SH-SY5Y (cell line): ENCODE measurements around the gene OOSP4A.

Experiments used
- GATA2 ChIP-seq: IDR thresholded peaks from 2 replicates; pipeline ENCODE4 v1.6.1; 2011; ENCODE audit warnings: mild to moderate bottlenecking, low read depth, low read length
- GATA3 ChIP-seq: IDR thresholded peaks from 2 replicates; pipeline ENCODE4 v1.6.1; 2011; ENCODE audit warnings: low read depth, mild to moderate bottlenecking, low read length, moderate library complexity

The OOSP4A gene

DNA sequence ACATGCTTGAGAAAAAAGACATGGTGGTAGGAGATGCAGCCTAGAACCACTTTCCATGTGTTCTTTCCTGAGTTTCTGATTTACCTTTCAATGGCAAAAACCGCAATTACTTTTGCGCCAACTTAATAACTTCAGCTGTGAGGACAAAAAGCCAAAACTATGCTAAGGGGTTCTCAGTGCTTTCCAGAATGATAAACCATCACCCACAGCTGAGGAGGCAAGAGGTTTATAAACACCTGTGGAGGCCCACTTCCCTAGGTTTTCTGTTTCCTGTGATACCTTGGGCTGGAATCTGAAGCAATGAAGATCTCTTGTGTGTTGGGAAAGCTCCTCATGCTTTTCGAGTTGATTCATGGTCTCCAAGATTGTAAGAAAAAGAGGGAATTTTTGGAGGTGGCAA lies at the start of gene OOSP4A:
Gene OOSP4A, plus strand, starts transcription at position 301 of the 400 bp plus-strand sequence. Its CDS starts 0 bp downstream, at position 301.
- no peak for TF ChIP-seq GATA2
- no peak for TF ChIP-seq GATA3

DNA sequence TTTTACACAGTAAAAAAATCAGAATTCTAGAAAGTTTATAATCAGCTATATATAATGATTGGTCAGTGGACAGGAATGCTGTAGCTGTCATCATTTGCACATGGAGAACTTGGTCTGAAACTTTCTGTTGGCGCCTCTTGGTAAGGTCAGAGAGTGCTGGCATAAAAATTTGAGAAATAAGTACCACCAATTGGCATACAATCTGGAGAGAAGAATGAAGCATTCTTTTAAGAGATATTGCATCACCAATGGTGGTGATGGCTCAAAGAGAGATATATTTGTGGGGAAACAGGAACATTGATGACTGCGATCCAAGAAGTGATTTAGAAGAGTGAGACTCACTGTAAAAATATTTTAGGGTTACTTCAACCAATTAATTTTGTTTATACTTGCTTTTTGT lies 45.4 kb upstream of the OOSP4A start:
- no peak for TF ChIP-seq GATA3
- TF ChIP-seq GATA2: no peak

DNA sequence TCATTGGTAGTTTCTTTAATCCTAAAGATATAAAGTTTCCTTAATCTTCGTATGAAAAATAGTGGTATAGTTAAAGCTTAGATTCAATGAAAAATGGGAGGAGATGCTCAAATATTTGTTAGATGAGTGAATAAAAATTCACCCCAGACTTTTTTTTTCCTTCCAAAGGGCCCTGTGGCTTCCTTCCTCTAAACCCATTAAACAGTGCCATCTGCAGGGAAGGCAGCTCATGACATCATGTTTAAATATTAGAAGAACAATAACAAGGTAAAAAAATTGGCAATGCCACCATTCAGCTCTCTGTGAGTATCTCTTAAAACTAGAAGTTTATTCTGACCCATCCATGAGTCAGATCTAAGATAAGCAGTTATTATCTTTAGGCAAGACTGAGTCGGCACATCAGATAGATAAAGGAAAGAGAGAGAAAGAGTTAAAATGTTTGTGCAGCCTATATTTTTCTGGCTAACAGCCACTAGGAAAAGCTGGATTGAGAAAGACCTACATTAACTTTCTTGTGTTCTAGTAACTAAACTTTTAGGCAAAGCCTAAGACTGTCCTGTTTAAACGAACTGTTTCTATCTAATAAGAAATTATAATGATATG lies 44.7 kb upstream of the OOSP4A start:
- TF ChIP-seq GATA2 (no peak), GATA3 (no peak)

DNA sequence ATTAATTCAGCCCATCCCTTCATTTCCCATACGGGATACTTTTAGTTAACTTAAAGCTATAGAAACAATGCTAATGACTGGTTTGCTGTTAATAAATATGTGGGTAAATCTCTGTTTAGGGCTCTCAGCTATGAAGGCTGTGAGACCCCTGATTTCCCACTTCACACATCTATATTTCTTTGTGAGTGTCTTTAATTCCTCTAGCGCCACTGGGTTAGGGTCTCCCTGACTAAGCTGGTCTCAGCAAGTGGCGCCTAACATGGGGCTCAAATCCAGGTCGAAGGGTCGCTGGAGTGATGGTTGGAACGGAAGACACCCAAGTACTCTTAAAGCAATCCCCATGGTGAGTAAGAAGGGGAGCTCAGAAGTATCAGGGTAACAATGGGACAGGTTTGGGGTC lies 40.0 kb upstream of the OOSP4A start:
- TF ChIP-seq GATA2 (no peak), GATA3 (no peak)

DNA sequence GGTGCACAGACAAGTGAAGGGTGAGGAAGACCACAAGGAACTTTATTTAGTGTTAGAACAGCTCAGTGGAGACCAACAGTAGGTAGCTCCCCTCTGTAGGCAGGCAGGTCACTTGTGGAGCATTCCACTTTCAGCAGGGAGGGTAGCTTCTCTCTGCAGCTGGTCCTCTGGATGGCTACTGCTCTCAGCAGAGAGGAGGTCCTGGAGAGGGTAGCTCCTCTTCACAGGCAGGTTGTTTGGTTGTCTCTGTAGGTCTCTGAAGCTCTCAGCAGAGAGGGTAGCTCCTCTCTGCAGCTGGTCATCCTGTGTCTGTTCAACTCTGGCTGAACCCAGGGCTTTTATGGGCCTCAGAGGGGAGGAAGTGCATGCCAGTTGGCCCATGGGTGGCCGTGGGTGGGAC lies 32.1 kb upstream of the OOSP4A start:
- TF ChIP-seq GATA3 (no peak), GATA2 (no peak)

DNA sequence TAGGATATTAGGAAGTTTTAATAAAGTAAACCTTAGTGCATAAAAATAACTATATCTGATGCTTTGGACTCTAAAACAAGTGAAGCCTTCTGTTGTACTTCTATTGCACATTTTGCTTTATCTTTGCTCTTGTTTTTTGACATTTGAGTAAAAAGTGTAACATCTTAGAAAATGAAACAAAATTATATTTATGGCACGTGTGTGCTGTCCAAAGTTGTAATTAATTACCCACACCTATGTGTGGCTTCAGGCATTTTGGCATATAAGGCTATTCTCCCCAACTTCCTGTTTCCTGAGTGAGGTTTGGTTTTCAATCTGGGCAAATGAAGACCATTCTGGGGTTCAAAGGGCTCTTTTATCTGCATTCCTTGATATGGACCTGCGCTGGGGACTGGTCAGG lies 25.7 kb upstream of the OOSP4A start, which contains the start of gene OOSP1:
Gene OOSP1, plus strand, starts transcription at position 301 of the 400 bp plus-strand sequence. Its CDS starts 23 bp downstream, at position 324.
- TF ChIP-seq GATA2 (no peak), GATA3 (no peak)

DNA sequence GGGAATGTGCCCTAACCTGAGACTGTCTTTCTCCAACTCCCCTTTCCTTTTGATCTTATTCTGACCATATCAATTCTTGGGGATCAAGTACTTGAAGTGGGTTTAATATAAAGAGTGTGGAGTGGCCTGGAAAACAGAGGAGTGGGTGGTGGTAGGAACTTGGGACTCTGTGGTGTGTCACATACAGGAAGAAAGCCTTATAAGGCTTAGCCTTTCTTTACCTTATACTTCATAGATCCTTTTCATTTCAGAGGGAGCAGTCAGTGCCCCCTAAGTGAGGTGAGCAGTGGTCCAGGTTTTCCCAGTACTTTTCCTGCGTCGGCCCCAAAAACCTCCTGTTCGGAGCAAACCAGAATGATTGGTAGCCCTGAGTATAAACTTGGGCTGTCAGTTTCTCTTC lies 25.1 kb upstream of the OOSP4A start:
- TF ChIP-seq GATA2 (no peak), GATA3 (no peak)

DNA sequence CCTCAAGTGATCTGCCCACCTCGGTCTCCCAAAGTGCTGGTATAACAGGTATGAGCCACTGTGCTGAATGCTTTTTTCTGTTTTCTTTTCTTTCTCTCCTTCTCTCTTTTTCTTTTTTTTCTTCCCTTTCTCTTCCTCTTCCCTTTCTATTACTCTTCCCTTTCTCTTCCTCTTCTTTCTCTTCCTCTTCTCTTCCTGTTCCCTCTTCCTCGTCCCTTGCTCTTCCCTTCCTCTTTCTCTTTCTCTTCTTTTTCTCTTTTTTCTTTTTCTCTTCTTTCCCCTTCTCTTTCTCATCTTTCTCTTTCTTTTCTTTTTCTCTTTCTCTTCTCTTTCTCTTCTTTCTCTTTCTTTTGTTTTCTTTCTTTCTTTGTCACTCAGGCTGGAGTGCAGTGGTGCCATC lies 24.4 kb upstream of the OOSP4A start:
- no peak for TF ChIP-seq GATA3
- TF ChIP-seq GATA2: no peak

DNA sequence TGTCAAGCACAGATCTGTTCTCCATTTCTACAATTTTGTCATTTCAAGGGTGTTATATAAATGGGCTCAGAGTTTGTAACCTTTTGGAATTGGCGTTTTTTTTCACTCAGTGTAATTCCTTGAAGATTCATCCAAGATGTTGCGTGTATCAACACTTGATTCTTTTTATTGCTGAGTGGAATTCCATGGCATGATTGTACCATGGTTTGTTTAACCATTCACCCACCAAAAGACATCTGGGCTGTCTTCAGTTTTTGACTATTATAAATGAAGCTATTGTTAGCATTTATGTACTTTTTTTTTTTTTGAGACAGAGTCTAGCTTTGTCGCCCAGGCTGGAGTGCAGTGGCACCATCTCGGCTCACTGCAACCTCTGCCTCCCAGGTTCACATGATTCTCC lies 22.7 kb upstream of the OOSP4A start:
- TF ChIP-seq GATA3: no peak
- no peak for TF ChIP-seq GATA2

DNA sequence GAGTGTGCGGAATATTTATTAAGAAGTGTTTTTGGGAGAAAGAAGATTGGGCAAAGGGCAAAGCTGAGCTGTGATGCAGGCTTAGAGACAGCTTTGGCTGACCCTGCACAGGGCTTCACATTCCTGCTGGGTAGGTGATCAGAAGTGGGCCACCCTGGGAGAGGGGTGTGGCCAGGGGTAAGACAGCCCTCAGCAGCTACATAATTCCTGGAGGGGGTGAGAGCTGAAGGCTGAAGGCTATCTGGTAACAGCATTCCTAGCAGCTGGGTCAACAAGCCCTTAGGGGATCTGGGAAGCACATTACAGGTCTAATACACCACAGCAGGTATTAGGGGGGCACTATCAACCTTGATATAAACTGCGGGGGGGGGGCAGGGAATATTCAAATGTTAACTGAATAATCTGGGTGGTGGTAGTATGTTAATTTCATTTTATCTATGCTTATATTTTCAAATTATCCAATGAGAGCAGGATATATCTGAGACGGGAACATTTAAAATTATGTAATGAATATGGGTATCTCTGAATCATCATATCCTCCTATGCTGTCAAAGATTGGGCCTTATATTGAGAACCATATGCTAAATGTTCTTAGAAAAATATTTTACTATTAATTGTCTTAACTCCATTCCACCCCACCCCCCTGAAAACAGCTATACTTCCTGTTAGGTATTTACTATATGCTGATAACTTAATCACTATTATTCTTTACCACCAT lies 19.7 kb upstream of the OOSP4A start:
- TF ChIP-seq GATA2: no peak
- no peak for TF ChIP-seq GATA3

DNA sequence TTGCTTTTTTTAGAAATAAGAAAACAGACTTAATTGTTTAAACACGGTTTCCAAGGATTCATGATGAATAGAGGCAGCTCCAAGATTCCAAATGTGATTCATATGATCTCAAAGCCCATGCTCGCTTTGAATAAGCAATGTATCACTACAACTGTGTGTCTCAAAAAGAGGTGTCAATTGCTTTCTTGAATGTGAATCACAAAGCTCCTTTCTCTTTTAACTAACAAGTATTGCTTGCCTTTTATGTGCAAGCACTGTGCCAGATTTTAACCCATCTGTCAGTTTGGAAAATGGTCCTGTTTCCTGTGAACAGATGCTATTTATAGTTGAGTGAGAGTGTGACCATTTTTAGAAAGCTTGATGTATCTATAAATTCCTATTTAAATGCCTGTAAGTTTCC lies 19.1 kb upstream of the OOSP4A start:
- TF ChIP-seq GATA2: no peak
- TF ChIP-seq GATA3: no peak

DNA sequence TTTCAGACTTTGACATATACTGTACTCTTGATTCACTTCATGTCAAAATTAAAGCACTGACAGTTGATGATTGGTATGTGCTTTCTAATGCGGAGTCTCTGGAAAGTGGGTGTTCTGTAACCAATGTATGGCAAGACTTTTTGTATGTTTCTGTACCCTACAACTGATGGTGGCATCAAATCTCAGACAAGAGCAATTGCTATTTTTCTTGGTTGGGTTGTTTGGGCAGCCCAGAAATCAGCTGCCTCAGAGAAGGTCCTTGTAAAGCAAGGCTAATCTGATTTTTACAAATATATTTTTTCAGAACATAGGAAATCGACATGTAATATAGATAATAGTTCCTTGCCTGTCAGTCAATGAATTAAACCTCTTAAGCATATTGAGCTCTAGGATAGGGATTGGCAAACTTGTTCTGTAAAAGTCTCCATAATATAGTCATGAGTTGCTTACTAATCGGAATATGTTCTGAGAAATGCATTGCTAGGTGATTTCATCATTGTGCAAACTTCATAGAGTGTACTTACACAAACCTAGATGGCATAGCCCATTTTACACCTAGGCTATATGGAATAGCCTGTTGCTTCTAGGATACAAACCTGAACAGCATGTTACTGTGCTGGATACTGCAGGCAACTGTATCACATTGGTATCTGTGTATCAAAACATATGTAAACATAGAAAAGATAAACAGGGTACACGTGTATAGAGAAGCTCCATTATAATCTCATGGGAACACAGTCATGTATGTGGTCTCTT lies 10.2 kb upstream of the OOSP4A start:
- TF ChIP-seq GATA3 (no peak), GATA2 (no peak)

DNA sequence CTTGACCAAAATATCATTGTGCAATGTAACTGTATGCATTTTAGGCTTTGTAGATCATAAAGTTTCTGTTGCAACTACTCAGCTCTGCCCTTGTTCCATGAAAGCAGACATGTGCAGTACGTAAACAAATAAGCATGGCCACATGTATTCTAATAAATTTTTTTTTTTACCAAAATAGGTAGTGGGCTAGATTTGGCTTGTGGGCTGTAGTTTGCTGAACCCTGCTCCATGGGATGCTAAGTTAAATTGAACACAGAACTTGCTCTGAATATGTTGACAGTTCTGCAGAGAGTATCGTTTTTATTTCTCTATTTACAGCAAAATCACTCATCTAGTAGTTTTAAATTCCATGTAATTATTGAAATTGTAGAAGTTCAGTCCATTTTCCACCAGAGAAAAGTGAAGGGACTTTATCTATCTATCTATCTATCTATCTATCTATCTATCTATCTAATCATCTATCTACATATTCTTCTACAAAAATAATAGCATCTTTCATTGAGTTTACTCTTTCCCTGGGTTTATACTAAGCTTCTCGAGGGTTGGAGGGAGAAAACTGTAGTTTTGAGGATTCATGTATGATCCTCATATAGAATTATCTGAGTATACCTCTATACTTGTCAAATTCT lies 9.5 kb upstream of the OOSP4A start:
- TF ChIP-seq GATA3 (no peak), GATA2 (no peak)

DNA sequence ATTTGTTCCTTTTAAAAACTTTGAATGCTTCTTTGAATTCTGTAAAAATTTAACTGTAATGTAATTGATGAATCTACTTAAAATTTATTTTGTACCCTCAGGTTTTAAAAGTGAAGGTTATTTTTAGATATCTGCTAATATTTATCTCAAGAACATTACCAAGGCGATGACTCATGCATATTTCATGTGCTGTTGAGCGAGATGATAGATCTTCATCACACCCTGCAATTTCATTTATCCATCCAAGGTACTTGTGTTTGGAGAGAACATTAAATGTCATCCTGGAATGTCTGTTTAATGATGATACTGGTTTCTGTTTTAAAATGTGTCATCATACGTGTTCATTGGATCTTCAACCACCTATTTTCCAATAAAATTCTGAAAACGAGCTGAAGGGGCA lies 6.7 kb upstream of the OOSP4A start:
- TF ChIP-seq GATA2: no peak
- TF ChIP-seq GATA3: no peak
